GM21447 (cell line): ENCODE measurements around the gene TNNC1.

Experiments used
- ATAC-seq: cut with Tn5 transposase; IDR thresholded peaks from one replicate; pipeline ENCODE4 v1.9.1; 2021; ENCODE audit not compliant: unreplicated experiment

TNNC1 gene

GRCh38 chr3:52443791-52444687, 9.8 kb downstream of the TNNC1 start:
- ATAC-seq = no peak

DNA sequence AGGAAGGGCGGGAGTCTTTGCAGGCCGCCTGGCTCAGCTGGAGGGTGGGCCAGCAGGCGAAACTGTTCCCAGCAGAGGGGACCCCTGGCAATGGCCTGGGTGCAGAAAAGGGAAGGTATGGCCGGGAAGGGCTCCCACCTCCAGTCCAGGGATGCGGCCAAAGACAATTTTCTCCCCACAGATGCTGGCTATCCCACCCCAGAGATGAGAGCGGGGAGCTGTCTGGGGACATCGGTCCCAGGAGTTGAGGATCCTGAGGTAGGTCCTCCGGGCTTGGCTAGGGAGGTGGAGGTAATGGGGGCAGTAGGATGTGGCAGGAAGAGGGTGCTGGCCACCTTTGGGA, 10.6 kb downstream of the TNNC1 start:
- ATAC-seq = no peak

- ATAC-seq = no peak
Measured at GRCh38 chr3:52442409-52443267, 11.2 kb downstream of the TNNC1 start.

GRCh38 chr3:52441772-52442332, 12.0 kb downstream of the TNNC1 start:
- no peak for ATAC-seq

DNA sequence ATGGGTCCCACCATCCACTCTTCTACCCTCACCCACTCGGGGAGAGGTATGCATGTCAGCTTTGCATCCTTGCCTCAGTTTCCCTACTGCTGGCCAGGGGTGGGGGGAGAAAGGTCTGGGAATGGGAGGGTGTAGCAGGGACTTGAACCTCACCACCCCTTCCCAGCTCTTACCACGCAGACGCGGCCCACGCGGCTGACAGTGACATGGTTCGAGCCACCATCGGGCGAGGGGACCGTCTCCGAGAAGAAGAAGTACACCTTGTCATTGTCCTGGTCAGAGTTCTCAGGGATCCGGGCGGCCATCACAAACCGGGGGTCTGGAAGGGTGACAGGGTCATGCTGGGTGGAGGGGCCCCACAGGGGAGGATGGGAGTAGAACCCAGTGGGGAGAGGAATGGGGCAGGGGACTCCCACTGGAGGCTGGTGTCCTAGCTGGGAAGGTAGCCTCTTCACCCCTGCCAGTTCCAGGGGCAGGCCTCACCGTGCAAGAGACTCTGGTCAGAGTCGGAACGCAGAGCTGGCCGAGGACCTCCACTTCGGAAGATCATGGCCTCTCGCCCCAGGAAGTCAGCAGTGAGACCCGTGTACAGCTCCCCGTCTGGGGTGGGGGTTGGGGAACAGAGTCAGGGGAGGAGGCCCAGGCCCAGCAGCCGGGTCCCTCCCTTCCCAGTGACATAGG, 12.6 kb downstream of the TNNC1 start:
- ATAC-seq = no peak

GRCh38 chr3:52440671-52441070, 13.2 kb downstream of the TNNC1 start:
- no peak for ATAC-seq

DNA sequence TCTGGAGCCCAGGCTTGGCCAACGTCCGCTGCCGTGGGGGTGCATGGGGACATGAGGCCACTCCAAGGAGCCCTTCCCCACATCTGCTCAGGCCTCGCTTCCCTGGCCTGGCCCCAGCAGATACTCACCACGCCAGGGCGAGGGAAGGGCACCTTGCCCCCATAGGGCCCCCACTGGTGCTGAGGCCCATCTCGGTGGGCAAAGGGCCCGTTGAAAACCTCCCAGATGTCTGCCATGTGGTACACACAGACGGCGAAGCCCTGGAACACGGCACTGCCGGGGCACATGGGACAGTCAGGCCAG, 13.6 kb downstream of the TNNC1 start:
- no peak for ATAC-seq

- no peak for ATAC-seq
Measured at GRCh38 chr3:52439426-52440248, 14.2 kb downstream of the TNNC1 start.

- no peak for ATAC-seq
Measured at GRCh38 chr3:52438579-52439425, 15.0 kb downstream of the TNNC1 start.

DNA sequence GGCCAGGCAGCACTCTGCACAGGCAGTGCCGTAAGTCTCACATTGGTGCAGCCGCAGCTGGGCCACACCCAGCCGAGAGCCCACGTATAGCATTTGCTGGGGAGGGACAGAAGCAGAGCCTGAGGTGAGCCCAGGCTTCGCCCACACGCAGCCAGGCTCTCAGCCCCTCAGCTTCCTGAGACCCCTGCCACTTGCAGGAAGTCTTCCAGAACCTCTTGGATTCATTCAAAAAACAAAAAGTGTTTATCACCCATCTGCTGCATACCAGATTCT, 15.8 kb downstream of the TNNC1 start:
- no peak for ATAC-seq

DNA sequence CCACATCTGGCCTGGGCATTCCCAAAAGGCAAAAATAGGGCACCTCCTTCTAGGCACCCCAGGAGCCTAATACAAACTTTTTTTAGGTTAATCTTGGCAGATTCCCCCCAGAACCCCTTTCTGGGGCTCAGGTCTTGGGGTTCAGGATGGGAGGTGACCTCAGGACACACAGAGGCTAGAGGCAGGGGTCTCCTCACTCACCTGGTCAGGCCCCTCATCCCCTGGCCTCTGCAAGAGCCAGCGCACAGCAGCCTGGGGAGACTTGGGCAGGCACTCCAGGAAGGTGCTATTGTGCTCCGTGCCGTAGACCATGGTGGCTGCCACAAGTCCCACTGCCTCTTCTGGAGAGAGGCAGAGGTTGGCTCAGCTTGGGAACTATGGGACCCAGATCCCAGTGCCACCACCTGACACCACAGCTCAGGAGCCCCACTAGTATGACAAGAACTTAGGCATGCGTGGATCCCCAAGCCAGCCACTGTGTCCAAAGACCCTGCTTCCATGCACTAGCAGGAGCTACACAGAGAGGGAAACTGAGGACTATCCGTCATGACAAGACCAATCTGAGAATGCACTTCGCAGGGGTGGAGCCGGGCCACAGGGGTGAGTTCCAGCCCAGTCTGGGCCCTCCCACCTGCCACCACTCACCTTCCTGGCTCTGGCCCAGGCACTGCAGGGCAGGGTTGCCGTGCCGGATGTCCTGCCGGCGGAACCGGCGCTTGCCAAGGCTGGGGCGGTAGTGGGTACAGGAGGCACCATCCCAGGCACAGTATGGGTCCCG, 16.3 kb downstream of the TNNC1 start:
- no peak for ATAC-seq

DNA sequence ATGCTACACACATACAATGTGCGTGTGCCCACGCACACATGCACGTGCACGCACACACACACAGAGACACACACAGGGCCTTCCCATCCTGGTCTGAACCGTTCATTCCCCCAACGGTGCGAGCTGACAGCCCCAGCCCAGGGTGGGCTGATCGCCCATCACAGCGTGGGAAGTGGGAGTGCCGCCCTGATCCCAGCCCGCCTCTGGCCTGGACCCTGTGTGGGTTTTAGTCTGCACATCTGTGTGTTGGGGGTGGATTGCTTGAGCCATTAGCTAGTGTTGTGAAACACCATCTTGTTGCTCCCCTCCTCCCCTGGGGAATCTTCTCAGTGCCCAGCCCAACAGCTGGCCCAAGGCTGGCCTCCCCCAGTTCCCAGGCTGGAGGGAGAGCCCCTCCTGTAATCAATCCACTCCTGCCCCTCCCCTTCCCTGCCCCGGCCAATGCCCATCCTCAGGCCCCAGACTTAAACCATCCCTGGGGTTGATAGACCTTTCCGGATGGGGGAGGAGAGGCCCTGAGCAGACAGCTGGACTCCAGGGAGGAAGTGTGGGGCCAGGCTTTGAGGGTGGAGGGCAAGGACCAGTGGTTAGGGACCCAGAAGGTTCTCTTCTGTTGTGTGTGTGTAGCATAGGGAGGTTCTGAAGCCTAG, 17.2 kb downstream of the TNNC1 start:
- no peak for ATAC-seq

GRCh38 chr3:52435246-52436101, 18.4 kb downstream of the TNNC1 start:
- ATAC-seq = no peak

GRCh38 chr3:52434491-52435115, 19.2 kb downstream of the TNNC1 start:
- no peak for ATAC-seq

- ATAC-seq = no peak
Measured at GRCh38 chr3:52433996-52434479, 19.8 kb downstream of the TNNC1 start.

DNA sequence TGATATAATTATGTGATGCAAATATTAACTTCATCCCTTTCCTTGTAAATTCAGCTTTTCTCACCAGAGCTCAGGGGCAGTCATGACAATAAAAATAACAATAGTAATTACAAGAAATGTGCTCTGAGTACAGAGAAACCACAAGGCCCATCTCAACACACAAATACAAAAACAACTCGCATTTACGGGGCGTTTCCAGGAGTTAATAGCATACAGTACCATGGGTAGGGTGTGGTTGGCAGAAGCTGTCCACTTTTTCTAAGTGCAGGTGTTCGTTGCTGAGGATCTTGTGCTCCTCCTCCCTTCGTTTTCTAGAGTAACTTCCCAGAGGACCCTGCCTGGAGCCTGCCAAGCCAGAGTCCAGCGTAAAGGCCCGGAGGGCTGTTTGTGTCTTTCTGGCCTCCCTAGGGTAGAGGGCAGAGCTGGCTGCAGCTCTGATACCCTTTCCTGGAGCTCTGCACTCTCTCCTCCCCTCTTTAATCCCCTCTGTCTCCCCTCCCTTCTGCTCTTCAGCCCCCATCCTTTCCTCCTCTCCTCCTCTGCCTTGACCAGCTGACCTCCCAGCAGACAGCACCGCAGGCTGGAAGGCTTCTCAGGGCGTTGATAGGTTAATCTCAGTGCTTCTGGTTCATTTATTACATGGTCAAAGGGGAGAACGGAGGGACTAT, 20.4 kb downstream of the TNNC1 start:
- no peak for ATAC-seq
